HL-60/S4 treated with retinoic acid at 250 ng/mL for 4 days and 3 days (cell line): ENCODE data around the gene OR5AK2.
"Not testable (repeated sequence)": the region's sequence is repeated elsewhere in the genome, so short reads cannot be mapped to it uniquely, and the experiment has no call there.

ENCODE experiments used
- in situ Hi-C: fragments of 300-500 bp; cut with MboI; formaldehyde crosslinking; loops from 2 replicates; pipeline ENCODE4 v1.7.0; 2022; ENCODE audit warnings: low sequenced_read_pairs

Gene OR5AK2

DNA sequence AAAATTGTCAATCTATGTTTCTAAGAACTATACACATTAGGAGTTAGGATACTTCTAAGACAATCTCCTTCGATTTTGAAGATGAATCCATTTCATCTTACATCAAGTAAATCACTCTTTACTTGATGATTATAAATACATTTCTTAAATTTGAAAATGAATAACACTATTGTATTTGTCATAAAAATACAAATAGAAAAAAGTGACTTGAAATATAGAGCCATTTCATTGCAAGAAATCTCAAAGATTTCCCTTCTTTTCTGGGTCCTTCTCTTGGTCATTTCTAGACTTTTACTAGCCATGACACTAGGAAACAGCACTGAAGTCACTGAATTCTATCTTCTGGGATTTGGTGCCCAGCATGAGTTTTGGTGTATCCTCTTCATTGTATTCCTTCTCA, at the start of gene OR5AK2:
Gene OR5AK2 (plus strand): TSS at position 301 of the 400 bp plus-strand sequence. CDS start 0 bp downstream, at position 301.
- in situ Hi-C loops: no loop called here

DNA sequence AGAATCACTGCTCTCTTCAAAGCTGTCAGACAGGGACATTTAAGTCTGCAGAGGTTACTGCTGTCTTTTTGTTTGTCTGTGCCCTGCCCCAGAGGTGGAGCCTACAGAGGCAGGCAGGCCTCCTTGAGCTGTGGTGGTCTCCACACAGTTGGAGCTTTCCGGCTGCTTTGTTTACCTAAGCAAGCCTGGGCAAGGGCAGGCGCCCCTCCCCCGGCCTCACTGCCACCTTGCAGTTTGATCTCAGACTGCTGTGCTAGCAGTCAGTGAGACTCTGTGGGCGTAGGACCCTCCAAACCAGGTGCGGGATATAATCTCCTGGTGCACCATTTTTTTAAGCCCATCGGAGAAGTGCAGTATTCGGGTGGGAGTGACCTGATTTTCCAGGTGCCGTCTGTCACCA, 43.2 kb upstream of the OR5AK2 start:
- in situ Hi-C loops: not testable (repeated sequence)

DNA sequence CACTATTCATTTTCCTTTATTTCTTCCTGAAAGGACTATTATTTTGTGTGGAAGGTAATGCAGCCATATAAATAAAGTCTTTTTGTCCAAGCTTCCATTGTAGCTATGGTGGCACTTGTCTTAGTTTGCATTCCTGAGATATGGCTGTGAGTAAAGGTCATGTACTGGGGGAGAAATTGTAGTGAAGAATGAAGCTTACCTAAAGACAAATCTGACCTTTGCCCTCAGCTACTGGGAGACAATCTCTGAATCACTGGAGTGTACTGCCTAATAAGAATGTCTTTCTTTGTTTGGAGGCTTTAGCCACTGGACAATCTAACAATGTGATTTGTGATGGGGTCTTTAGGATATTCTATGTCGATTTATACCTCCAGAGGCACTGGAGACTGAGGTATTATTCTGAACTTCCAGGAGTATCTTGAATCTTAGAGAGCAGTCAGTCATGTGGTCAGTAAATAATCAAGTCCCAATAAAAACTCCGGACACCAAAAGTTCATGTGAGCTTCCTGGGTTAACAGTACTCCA, 39.7 kb upstream of the OR5AK2 start:
- in situ Hi-C loops: no loop called here

DNA sequence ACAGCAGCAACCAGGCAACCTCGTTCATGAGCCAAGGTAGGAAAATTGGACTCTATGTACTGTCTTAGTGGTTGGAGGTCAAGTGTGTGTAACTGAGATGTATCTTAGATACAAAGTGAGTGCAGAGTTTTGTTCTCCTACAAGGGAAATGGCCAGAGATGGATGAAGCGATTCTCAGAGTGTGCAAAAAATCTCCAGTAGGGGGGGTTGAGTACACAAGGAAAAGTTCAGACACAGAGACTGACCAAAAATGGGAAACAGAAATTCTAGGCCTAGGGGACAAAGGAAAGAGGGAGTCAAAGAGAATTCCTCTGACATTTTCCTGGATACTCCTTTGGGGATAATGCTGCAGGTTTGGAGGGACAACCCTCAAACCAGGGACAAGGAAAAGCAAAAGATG, 38.2 kb upstream of the OR5AK2 start:
- in situ Hi-C loops: loop anchor here (25.0 kb wide), 1 partner anchor 112 kb away; no protein-coding TSS in a partner anchor

GRCh38 chr11:56953907-56954306, 34.8 kb upstream of the OR5AK2 start:
- in situ Hi-C loops: loop anchor here (25.0 kb wide), 1 partner anchor 108 kb away; no protein-coding TSS in a partner anchor

- in situ Hi-C loops: loop anchor here (25.0 kb wide), 1 partner anchor 101 kb away; no protein-coding TSS in a partner anchor
Measured at GRCh38 chr11:56961609-56962008, 27.1 kb upstream of the OR5AK2 start.

DNA sequence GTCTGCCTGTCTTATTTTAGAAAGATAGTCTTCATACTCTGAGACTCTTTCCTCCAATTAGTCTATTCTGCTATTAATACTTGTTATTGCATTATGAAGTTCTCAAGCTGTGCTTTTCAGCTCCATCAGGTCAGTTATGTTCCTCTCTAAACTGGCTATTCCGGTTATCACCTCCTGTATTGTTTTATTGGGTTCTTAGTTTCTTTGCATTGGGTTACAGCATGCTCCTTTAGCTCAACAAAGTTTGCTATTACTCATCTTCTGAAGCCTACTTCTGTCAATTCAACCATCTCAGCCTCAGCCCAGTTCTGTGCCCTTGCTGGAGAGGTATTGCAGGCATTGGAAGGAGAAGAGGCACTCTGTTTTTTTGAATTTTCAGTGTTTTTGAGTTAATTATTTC, 21.0 kb upstream of the OR5AK2 start:
- in situ Hi-C loops: loop anchor here (25.0 kb wide), 1 partner anchor 95 kb away; no protein-coding TSS in a partner anchor

- in situ Hi-C loops: loop anchor here (25.0 kb wide), 1 partner anchor 94 kb away; no protein-coding TSS in a partner anchor
Measured at GRCh38 chr11:56968524-56968923, 20.2 kb upstream of the OR5AK2 start.

- in situ Hi-C loops: no loop called here
Measured at GRCh38 chr11:56977314-56977713, 11.4 kb upstream of the OR5AK2 start.

DNA sequence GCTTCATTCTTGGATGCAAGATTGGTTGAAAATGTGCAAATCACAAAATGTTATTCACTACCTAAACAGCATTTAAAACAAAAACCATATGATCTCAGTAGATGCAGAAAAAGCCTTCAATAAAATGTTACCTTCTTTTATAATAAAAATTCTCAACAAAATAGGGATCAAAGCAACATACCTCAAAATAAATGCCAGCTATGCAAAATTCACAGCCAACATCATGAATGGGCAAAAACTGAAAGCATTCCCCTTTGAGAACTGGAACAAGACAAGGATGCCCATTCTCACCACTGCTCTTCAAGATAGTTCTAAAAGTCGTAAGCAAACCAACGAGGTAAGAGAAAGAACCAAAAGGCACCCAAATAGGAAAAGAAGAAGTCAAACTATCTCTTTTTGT, 2.0 kb downstream of the OR5AK2 start:
- in situ Hi-C loops: no loop called here

GRCh38 chr11:56994532-56994931, 5.8 kb downstream of the OR5AK2 start:
- in situ Hi-C loops: no loop called here

DNA sequence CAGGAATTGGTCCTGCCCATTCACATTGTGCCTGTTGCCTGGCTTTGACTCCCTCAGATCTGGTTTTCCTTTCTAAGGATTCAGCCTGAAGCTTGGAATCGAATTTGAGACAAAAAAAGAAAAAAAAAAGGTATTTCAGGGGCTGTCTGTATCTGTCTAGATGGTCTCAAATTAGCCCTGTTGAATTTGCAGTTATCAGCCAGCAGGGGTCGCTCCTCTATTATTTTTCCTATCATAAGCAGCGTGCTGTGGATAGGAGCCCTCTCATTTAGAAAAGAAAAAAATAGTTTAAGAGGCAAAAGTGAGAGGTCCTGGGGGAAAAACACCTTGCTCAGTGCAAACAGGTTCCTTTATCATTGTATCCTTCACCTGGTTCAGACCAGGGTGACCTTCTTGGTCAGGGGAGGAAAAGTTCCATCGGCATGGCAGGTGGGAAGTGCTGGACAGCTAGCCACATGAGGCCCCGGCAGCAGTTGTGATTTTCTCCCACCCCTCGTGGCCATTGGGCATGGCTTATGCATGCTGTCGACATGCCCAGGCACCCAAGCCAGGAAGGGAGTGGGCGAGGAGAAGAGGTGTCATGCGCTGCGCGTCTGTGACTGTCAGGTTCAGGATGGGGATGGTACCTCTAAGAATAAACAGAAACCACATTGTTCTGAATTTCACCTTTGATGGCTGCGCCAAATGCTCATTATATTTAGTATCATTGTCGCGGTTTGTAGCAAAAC, 13.1 kb downstream of the OR5AK2 start:
- in situ Hi-C loops: no loop called here

DNA sequence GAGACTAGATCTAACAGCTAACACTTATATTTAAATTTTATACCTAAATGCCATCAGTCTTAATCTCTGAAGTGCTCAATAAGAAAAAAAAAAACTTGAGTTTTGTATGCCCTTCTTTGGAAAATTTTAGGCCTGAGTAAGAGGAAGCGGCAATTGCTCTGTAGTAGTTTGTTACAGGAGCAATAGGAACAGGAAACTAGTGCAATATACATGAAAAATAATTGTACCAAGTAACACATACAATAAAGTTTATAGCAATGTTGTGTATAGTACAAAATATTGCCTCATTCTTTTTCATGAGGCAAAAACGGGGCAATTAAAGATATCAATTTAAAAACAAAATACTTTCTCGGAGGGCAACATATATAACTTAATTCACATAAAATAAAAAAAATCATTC, 19.7 kb downstream of the OR5AK2 start:
- in situ Hi-C loops: no loop called here

DNA sequence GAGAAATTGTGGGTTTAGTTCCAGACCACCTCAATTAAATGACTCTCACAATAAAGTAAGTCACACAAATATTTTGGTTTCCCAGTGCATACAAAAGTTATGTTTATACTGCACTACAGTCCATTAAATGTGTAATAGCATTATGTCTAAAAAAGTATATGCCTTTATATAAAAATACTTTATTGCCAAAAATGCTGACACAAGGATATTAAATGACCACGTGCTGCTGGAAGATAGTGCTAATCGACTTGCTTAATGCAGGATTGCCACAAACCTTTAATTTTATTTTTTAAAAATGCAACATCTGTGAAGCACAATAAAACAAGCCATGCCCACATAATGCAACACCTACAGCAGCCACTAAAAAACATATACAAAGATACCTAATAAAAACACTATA, 27.0 kb downstream of the OR5AK2 start:
- in situ Hi-C loops: no loop called here

GRCh38 chr11:57031556-57031955, 42.8 kb downstream of the OR5AK2 start:
- in situ Hi-C loops: no loop called here
